Measurements from ENCODE around the gene FARS2. TPM values are rescaled to one million over a fixed set of nuclear protein-coding genes. Genes with fewer than 3 reads are reported as not detected.

Gene FARS2
- total and polyA plus RNA-seq, 2 donors (not counting 1 experiment from before 2014, with no cell fraction given): 33.0 to 35.5 TPM

- no peak overlapping the region for H3K27ac Mint-ChIP-seq
- ChIA-PET POLR2A (no interaction called here), CTCF (interaction anchor here (0.5 kb wide), 2 partner anchors 34 to 821 kb away, joined by 3 read pairs; no protein-coding TSS in a partner anchor)
- 89% methylated on average over 12 of the region's 13 CpGs for WGBS (ENCODE audit: insufficient coverage)
- Histone ChIP-seq H4K20me1 (ENCODE audit: control insufficient read depth, insufficient read depth, low read length, poor library complexity, severe bottlenecking) (no peaks in the 10 kb centered on the region), H3K36me3 (replicated peaks in 1 of 2; ENCODE audit: control extremely low read depth in 1 of 2, control insufficient read depth in 1 of 2, extremely low read depth in 1 of 2, insufficient read depth in 2 of 2, low read length in 1 of 2) (no peaks in the 10 kb centered on the region), H3K4me2 (replicated peaks; ENCODE audit: low read depth, low read length, poor library complexity, severe bottlenecking) (no peak overlapping the region), H3K79me2 (ENCODE audit: control insufficient read depth, insufficient read depth, low read length) (no peaks in the 10 kb centered on the region), H2AFZ (ENCODE audit: insufficient read depth, low read depth, low read length, poor library complexity, severe bottlenecking) (no peak overlapping the region), H3K4me1 (ENCODE audit: control insufficient read depth in 2 of 2, insufficient read depth in 2 of 2, low read length in 2 of 2) (peaks cover 11 to 15% of the 10 kb centered on the region in 2 donors), H3K4me3 (ENCODE audit: control extremely low read depth in 1 of 5, extremely low read depth in 1 of 5, insufficient read depth in 1 of 5, low read depth in 2 of 5, low read length in 4 of 5) (no peak overlapping the region), H3K27ac (ENCODE audit: low read length in 2 of 2) (no peak overlapping the region), H3K27me3 (replicated peaks in 1 of 4; ENCODE audit: control extremely low read depth in 1 of 4, control insufficient read depth in 3 of 4, insufficient read depth in 4 of 4, low read length in 3 of 4) (no peaks in the 10 kb centered on the region), H3K9ac (ENCODE audit: low read length) (no peak overlapping the region), H3K9me3 (ENCODE audit: control extremely low read depth in 1 of 3, control insufficient read depth in 2 of 3, insufficient read depth in 1 of 3, low read length in 2 of 3) (no peaks in the 10 kb centered on the region)
- no peak for ATAC-seq (ENCODE audit: low read depth)
- H3K4me1 Mint-ChIP-seq: peaks cover 24% of the 10 kb centered on the region
- H3K4me3 Mint-ChIP-seq: no peak overlapping the region
- intact Hi-C loops (cut with micrococcal nuclease): no loop called here
- H3K27me3 Mint-ChIP-seq: no peaks in the 10 kb centered on the region
- TF ChIP-seq, protein P1, sequence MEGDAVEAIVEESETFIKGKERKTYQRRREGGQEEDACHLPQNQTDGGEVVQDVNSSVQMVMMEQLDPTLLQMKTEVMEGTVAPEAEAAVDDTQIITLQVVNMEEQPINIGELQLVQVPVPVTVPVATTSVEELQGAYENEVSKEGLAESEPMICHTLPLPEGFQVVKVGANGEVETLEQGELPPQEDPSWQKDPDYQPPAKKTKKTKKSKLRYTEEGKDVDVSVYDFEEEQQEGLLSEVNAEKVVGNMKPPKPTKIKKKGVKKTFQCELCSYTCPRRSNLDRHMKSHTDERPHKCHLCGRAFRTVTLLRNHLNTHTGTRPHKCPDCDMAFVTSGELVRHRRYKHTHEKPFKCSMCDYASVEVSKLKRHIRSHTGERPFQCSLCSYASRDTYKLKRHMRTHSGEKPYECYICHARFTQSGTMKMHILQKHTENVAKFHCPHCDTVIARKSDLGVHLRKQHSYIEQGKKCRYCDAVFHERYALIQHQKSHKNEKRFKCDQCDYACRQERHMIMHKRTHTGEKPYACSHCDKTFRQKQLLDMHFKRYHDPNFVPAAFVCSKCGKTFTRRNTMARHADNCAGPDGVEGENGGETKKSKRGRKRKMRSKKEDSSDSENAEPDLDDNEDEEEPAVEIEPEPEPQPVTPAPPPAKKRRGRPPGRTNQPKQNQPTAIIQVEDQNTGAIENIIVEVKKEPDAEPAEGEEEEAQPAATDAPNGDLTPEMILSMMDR (IDR thresholded peaks at IDR 0.05): no peak
- TF ChIP-seq EZH2 (IDR thresholded peaks at IDR 0.05; ENCODE audit: borderline replicate concordance, insufficient read depth, low read depth, low read length, poor library complexity, severe bottlenecking): no peak
- DNase-seq: no peak
- H3K9me3 Mint-ChIP-seq (ENCODE audit: insufficient read depth): no peaks in the 10 kb centered on the region
Observed at GRCh38 chr6:5673019-5673790, 411.9 kb downstream of the FARS2 start.

DNA sequence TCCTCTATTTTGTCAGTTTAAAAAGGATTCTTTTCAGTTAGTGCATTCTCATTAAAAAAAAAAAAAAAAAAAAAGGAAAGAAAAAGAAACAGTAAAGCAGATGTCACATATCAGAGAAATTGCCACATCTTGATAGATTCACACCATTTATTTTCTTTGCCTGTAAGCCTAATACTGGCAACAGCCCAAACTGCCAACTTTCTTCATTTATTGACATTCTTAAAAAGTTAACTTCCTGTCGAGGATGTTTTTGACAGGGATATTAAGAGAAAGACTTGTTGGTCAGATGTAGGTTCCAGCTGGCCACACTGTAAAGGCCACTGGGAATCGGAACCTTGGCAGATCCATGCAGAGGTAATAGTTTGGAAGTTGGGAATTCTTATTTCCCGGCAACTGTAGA, 412.8 kb downstream of the FARS2 start:
- DNase-seq (no peak), ATAC-seq (ENCODE audit: low read depth) (no peak)
- intact Hi-C loops (cut with micrococcal nuclease): no loop called here
- Histone ChIP-seq H3K4me2 (replicated peaks; ENCODE audit: low read depth, low read length, poor library complexity, severe bottlenecking) (no peak overlapping the region), H3K27ac (ENCODE audit: low read length in 2 of 2) (no peak overlapping the region), H4K20me1 (ENCODE audit: control insufficient read depth, insufficient read depth, low read length, poor library complexity, severe bottlenecking) (no peaks in the 10 kb centered on the region), H3K9ac (ENCODE audit: low read length) (no peak overlapping the region), H3K79me2 (ENCODE audit: control insufficient read depth, insufficient read depth, low read length) (no peaks in the 10 kb centered on the region), H3K27me3 (replicated peaks in 1 of 4; ENCODE audit: control extremely low read depth in 1 of 4, control insufficient read depth in 3 of 4, insufficient read depth in 4 of 4, low read length in 3 of 4) (no peaks in the 10 kb centered on the region), H3K4me3 (ENCODE audit: control extremely low read depth in 1 of 5, extremely low read depth in 1 of 5, insufficient read depth in 1 of 5, low read depth in 2 of 5, low read length in 4 of 5) (no peak overlapping the region), H3K36me3 (replicated peaks in 1 of 2; ENCODE audit: control extremely low read depth in 1 of 2, control insufficient read depth in 1 of 2, extremely low read depth in 1 of 2, insufficient read depth in 2 of 2, low read length in 1 of 2) (no peaks in the 10 kb centered on the region), H3K9me3 (ENCODE audit: control extremely low read depth in 1 of 3, control insufficient read depth in 2 of 3, insufficient read depth in 1 of 3, low read length in 2 of 3) (no peaks in the 10 kb centered on the region), H2AFZ (ENCODE audit: insufficient read depth, low read depth, low read length, poor library complexity, severe bottlenecking) (no peak overlapping the region), H3K4me1 (ENCODE audit: control insufficient read depth in 2 of 2, insufficient read depth in 2 of 2, low read length in 2 of 2) (peaks cover 13 to 19% of the 10 kb centered on the region in 2 donors)
- Mint-ChIP-seq H3K4me1 (peaks cover 30% of the 10 kb centered on the region), H3K27me3 (no peaks in the 10 kb centered on the region), H3K27ac (no peak overlapping the region), H3K9me3 (ENCODE audit: insufficient read depth) (no peaks in the 10 kb centered on the region), H3K4me3 (no peak overlapping the region)
- TF ChIP-seq, protein P1 (IDR thresholded peaks at IDR 0.05): no peak
- no peak for TF ChIP-seq EZH2 (IDR thresholded peaks at IDR 0.05; ENCODE audit: borderline replicate concordance, insufficient read depth, low read depth, low read length, poor library complexity, severe bottlenecking)
- WGBS (ENCODE audit: insufficient coverage): no CpG with 5 or more reads among the region's 3 CpGs
- ChIA-PET POLR2A (interaction anchor here (0.7 kb wide), 1 partner anchor 59 kb away, joined by 3 read pairs; no protein-coding TSS in a partner anchor), CTCF (no interaction called here)
